ENCODE measurements around the gene SLC16A8.
"Not testable (repeated sequence)": the region's sequence is repeated elsewhere in the genome, so short reads cannot be mapped to it uniquely, and the experiment has no call there.

SLC16A8 gene

GRCh38 chr22:38051261-38051660 lies 32.7 kb downstream of the SLC16A8 start:
- in situ Hi-C loops (cut with MboI; ENCODE audit: low sequenced_read_pairs): no loop called here

DNA sequence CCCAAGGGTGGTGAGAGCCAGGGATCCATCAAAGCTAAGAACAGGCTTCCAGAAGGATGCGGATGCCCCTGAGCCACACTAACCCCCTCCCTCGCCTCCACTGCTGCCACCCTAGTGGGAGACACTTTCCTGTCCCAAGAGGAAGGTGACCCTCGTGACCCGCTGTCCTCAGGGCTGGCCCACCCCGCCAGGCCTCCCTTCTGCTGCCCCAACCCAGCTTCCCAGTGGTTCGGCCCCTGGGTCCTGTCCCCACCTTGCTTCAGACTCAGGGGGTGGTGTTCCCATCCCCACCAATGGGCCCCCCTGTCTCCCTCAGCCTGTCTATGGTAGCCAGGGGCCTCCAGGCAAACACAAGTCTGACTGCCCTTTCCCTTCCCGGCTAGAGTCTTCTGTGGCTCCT lies 33.3 kb downstream of the SLC16A8 start:
- in situ Hi-C loops (cut with MboI; ENCODE audit: low sequenced_read_pairs): no loop called here

DNA sequence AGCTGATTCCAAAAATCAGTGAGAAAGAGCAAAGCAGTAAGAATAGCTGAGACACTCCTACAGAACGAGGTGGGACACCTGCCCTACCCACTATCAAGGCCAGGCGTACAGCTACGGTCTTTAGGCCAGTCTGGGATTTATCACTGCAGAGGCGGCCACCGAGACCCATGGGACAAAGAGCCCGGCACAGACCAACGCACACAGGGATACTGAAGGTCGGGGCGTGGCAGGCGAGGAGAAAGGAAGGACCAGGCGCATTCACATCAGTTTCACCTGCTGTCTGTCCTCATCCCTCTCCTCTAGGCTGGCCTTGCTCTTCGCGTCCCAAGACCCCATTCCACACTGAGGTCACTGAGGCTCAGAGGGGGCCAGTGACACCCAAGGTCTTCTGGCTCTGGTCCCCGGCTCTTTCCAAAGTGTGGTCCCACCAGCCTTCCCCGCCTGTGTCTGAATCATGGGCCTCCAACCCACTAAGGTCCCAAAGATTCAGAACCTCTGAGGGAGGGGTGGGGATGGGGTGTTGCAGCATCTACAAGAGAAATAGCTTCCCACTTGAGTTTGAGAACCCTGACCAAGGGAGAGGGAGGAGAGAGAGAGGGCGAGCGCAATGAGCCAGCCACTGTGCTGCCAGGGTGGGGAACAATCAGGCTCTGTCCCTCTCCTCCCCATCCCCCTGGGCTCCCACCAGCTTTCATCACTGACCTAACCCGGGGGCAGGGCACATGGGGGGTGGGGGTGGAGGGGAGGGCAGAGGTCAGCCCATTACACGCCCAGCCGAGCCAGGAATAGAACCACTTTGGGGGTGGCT lies 34.0 kb downstream of the SLC16A8 start:
- in situ Hi-C loops (cut with MboI; ENCODE audit: low sequenced_read_pairs): no loop called here

- in situ Hi-C loops (cut with MboI; ENCODE audit: low sequenced_read_pairs): no loop called here
Measured at GRCh38 chr22:38046070-38046748, 37.8 kb downstream of the SLC16A8 start.

GRCh38 chr22:38043151-38044039 lies 40.6 kb downstream of the SLC16A8 start:
- in situ Hi-C loops (cut with MboI; ENCODE audit: low sequenced_read_pairs): no loop called here

GRCh38 chr22:38042488-38042790 lies 41.5 kb downstream of the SLC16A8 start:
- in situ Hi-C loops (cut with MboI; ENCODE audit: low sequenced_read_pairs): no loop called here

DNA sequence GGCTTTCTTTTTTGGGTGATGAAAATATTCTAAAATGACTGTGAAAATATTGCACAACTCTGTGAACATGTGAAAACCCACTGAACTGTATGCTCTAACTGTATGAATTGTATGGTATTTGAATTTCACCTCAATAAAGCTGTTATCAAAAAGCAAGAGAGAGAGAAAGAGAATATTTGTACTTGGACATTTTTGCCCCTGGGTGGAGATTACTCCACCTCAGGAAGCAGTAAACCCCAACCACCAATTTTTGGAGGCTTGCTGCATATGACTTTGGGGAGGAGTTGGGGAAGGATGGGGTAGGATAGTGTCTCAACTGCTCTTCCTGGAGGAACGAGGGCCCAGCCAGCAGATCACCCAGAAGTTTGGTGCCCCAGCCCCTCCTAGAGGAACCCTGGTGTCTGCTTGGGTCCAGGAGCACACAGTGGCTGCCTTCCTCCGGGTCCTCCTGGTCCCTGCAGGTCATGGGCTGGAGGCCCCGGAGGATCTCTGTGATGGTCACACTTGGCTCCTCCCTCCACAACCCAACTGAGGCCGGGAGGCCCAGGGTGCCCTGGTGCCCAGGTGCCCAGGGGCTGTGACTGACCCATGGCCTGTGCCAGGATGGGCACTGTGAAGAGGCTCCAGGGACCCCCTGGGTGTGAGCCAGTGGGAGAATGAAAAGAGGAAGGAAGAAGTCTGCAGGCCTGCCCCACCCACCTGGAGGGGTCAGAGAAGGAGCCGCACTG lies 42.1 kb downstream of the SLC16A8 start:
- in situ Hi-C loops (cut with MboI; ENCODE audit: low sequenced_read_pairs): no loop called here

GRCh38 chr22:38040953-38041759 lies 42.8 kb downstream of the SLC16A8 start:
- in situ Hi-C loops (cut with MboI; ENCODE audit: low sequenced_read_pairs): no loop called here

GRCh38 chr22:38038890-38039812 lies 44.8 kb downstream of the SLC16A8 start:
- in situ Hi-C loops (cut with MboI; ENCODE audit: low sequenced_read_pairs): no loop called here

- in situ Hi-C loops (cut with MboI; ENCODE audit: low sequenced_read_pairs): no loop called here
Measured at GRCh38 chr22:38038426-38038825, 45.6 kb downstream of the SLC16A8 start.

DNA sequence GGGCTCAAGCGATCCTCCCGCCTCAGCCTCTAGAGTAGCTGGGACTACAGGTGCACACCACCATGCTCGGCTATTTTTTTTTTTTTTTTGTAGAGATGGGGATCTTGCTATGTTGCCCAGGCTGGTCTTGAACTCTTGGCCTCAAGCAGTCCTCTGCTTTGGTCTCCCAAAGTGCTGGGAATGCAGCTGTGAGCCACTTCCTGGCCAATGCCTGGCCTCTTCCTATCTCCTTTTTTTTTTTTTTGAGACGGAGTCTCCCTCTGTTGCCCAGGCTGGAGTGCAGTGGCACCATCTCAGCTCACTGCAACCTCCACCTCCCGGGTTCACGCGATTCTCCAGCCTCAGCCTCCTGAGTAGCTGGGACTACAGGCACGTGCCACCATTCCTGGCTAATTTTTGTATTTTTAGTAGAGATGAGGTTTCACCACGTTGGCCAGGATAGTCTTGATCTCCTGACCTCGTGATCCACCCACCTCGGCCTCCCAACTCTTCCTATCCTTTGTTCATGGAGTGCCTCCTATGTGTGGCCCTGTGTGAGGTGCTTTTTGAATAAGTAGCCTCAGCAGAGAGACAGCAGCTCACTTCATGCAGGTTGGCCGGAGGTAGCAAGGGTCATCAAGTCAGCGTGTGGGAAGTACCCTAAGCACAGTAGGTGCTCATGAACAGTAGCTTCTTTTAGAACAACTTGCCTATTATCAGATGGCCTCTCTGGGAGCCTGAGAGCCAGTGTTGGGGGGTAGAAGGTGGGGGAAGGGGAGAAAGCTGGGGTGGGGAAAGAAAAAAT lies 46.4 kb downstream of the SLC16A8 start:
- in situ Hi-C loops (cut with MboI; ENCODE audit: low sequenced_read_pairs): not testable (repeated sequence)

DNA sequence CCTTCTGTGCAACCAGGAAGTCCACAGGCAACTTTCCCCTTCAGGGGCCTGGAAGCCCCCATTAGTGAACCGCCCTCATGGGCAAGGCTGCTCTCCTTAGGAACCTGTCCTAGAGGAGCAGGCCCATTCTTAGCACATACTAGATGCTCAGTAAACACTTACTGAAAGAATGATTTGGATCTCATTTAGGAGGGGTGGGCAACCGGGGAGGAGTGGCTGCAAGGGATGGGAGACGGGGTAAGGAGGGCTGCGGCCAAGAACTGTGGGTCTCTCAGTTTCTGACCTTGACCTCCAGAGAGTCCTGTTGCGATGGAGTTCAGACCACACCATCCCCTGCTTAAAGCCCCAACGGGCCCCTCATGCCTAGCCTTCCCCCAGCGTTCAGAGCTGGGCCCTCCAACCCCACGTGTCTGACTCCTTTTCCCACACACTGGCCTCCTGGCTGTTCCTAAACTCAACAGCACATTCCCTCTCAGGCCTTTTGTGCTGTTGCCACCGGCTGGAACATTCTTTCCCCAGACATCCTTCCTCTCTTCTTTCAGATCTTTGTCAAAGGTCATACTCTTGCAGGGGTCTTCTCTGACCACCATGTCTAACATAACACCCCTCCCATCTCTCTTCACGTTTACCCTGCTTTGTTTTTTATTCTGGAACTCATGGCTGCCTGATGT lies 47.5 kb downstream of the SLC16A8 start:
- in situ Hi-C loops (cut with MboI; ENCODE audit: low sequenced_read_pairs): no loop called here

- in situ Hi-C loops (cut with MboI; ENCODE audit: low sequenced_read_pairs): no loop called here
Measured at GRCh38 chr22:38035530-38035885, 48.5 kb downstream of the SLC16A8 start.

- in situ Hi-C loops (cut with MboI; ENCODE audit: low sequenced_read_pairs): no loop called here
Measured at GRCh38 chr22:38034884-38035529, 49.0 kb downstream of the SLC16A8 start.

DNA sequence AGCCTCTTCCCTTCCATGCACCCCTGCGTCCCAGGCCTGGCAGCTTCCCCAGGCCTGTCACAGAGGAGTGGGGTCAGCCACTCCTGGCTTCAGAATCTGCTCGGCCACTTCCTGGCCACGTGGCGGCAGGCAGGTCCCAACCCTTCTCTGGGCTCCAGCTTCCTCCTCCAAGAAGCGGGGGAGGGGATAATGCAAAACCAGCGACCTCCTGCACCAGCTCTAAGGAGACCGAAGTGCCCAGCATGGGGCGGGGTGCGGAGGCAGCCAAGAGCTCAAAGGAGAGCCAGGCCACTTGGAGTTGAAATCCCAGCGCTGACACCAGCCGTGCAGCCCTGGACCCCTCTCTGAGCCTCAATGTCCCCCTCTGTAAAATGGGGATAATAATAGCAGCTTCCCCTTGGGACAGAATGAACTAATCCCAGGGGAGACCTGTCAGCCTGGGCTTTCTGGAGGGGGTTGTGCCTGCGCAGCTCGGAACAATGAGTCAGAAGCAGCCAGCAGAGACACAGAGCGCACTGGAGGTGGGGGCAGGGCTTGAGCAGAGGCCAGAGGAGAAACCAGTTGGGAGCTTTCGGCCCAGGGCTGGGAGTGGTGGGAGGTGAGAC lies 49.6 kb downstream of the SLC16A8 start:
- in situ Hi-C loops (cut with MboI; ENCODE audit: low sequenced_read_pairs): no loop called here

DNA sequence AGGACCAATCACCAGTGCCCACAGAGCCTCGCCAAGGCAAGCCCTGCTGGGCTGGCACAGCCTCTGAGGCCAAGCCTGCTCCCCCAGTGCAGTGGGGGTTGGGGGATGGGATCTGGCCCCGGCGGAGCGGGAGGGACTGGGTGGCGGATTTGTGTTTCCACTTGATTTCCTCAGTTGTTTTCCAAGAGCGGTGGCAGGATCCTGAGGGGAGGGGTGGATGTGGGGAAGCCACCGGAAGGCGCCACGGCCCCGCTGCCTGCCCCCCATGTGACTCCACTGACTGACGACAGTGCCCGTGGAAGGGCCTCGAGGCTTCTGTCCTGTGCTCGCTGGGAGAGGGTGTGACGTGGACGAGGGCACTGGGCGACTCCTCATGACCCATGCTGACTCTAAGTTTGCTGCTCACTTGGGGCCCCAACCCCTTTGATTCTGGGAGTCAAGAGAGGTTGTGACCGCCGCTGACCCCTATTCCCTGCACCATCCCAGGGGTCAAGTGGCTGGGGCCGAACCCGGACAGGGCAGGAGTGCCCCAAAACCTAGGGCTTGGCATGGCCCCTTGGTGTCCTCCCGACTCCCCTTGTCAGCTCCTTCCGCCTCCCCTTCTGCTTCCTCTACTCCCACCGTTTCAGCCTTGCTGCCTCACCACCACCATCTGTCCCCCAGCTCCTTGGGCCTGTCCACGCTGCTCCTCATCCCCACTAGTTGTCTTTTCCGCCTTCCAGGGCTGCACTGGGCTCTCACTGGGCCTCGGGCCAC lies 50.3 kb downstream of the SLC16A8 start:
- in situ Hi-C loops (cut with MboI; ENCODE audit: low sequenced_read_pairs): no loop called here
